Parathyroid adenoma (tissue), 2 donors: Measurements from ENCODE around the gene AKAP10.
"Not testable (repeated sequence)": the region's sequence is repeated elsewhere in the genome, so short reads cannot be mapped to it uniquely, and the experiment has no call there.

Experiments
- H2AFZ ChIP-seq: fragments of 300-600 bp; sonication (generic); one replicate; pipeline ENCODE4 v1.7.0; 2017; ENCODE audit warnings: antibody characterized with exemption, mild to moderate bottlenecking
- H3K27ac ChIP-seq: fragments of 300-600 bp; sonication (generic); one replicate; pipeline ENCODE4 v1.7.0; 2017
- H3K27me3 ChIP-seq: fragments of 300-600 bp; sonication (generic); one replicate; pipeline ENCODE4 v1.7.0; 2017; ENCODE audit warnings: low read length; ENCODE audit not compliant: control insufficient read depth, insufficient read depth
- H3K36me3 ChIP-seq: fragments of 300-600 bp; sonication (generic); one replicate; pipeline ENCODE4 v1.7.0; 2017; ENCODE audit warnings: low read length; ENCODE audit not compliant: control insufficient read depth, insufficient read depth
- H3K4me1 ChIP-seq: fragments of 300-600 bp; sonication (generic); one replicate; pipeline ENCODE4 v1.7.0; 2017; ENCODE audit warnings: control low read depth
- H3K4me2 ChIP-seq: fragments of 300-600 bp; sonication (generic); one replicate; pipeline ENCODE4 v1.7.0; 2017; ENCODE audit warnings: low read length
- H3K4me3 ChIP-seq: fragments of 300-600 bp; sonication (generic); one replicate; pipeline ENCODE4 v1.7.0; 2017; ENCODE audit warnings: low read depth, low read length
- H3K79me2 ChIP-seq: fragments of 300-600 bp; sonication (generic); one replicate; pipeline ENCODE4 v1.7.0; 2017; ENCODE audit warnings: control low read depth
- H3K9ac ChIP-seq: fragments of 300-600 bp; sonication (generic); one replicate; pipeline ENCODE4 v1.7.0; 2017; ENCODE audit warnings: mild to moderate bottlenecking
- H3K9me3 ChIP-seq: fragments of 300-600 bp; sonication (generic); one replicate; pipeline ENCODE4 v1.7.0; 2017; ENCODE audit warnings: low read length; ENCODE audit not compliant: control insufficient read depth
- TF ChIP-seq, protein P1 (sequence below): fragments of 300-600 bp; sonication (generic); IDR thresholded peaks from one replicate; pipeline ENCODE4 v1.7.0; 2017; ENCODE audit warnings: antibody characterized with exemption, mild to moderate bottlenecking
- donor health status: primary hyperparathyroidism.

Gene AKAP10

GRCh38 chr17:19958023-19958422 is 19.6 kb downstream of the AKAP10 start:
- TF ChIP-seq, protein P1, sequence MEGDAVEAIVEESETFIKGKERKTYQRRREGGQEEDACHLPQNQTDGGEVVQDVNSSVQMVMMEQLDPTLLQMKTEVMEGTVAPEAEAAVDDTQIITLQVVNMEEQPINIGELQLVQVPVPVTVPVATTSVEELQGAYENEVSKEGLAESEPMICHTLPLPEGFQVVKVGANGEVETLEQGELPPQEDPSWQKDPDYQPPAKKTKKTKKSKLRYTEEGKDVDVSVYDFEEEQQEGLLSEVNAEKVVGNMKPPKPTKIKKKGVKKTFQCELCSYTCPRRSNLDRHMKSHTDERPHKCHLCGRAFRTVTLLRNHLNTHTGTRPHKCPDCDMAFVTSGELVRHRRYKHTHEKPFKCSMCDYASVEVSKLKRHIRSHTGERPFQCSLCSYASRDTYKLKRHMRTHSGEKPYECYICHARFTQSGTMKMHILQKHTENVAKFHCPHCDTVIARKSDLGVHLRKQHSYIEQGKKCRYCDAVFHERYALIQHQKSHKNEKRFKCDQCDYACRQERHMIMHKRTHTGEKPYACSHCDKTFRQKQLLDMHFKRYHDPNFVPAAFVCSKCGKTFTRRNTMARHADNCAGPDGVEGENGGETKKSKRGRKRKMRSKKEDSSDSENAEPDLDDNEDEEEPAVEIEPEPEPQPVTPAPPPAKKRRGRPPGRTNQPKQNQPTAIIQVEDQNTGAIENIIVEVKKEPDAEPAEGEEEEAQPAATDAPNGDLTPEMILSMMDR: no peak
- Histone ChIP-seq H3K4me2 (peak overlapping the region; percentile 39), H3K79me2 (peaks cover 18% of the 10 kb centered on the region), H3K9ac (no peak overlapping the region), H3K9me3 (no peaks in the 10 kb centered on the region), H3K27ac (peak overlapping the region; percentile 45), H3K4me1 (peaks cover 3% of the 10 kb centered on the region), H3K4me3 (no peak overlapping the region), H3K36me3 (no peaks in the 10 kb centered on the region), H3K27me3 (no peaks in the 10 kb centered on the region), H2AFZ (no peak overlapping the region)

DNA sequence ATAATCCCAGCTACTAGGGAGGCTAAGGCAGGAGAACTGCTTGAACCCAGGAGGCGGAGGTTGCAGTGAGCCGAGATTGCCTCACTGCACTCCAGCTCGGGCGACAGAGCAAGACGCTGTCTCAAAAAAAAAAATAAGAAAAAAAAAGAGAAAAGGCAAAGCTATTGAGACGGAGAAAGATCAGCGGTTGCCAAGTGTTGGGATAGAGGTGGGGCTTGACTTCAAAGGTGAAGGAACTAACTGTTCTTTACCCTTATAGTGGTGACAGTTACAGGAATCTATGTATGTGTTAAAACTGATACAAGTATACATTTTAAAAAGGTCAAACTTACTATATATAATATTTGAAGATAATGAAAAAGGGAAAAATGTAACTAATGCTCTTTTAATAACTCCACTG is 22.5 kb downstream of the AKAP10 start:
- no peaks in the 10 kb centered on the region for H3K27me3 ChIP-seq
- no peaks in the 10 kb centered on the region for H3K36me3 ChIP-seq
- TF ChIP-seq, protein P1: no peak
- H3K79me2 ChIP-seq: peaks cover 24% of the 10 kb centered on the region
- H3K27ac ChIP-seq: no peak overlapping the region
- H3K9ac ChIP-seq: no peak overlapping the region
- H3K4me3 ChIP-seq: no peak overlapping the region
- no peak overlapping the region for H2AFZ ChIP-seq
- H3K4me1 ChIP-seq: peaks cover 3% of the 10 kb centered on the region
- H3K4me2 ChIP-seq: no peak overlapping the region
- no peaks in the 10 kb centered on the region for H3K9me3 ChIP-seq

DNA sequence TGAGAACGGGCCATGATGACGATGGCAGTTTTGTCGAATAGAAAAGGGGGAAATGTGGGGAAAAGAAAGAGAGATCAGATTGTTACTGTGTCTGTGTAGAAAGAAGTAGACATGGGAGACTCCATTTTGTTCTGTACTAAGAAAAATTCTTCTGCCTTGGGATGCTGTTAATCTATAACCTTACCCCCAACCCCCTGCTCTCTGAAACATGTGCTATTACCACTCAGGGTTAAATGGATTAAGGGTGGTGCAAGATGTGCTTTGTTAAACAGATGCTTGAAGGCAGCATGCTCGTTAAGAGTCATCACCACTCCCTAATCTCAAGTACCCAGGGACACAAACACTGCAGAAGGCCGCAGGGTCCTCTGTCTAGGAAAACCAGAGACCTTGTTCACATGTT is 26.2 kb downstream of the AKAP10 start:
- not testable (repeated sequence) for H3K36me3 ChIP-seq, H3K9me3 ChIP-seq, H2AFZ ChIP-seq, H3K9ac ChIP-seq, H3K4me2 ChIP-seq, H3K27ac ChIP-seq, H3K4me3 ChIP-seq, H3K4me1 ChIP-seq, H3K27me3 ChIP-seq
- H3K79me2 ChIP-seq: peaks cover 40% of the 10 kb centered on the region

DNA sequence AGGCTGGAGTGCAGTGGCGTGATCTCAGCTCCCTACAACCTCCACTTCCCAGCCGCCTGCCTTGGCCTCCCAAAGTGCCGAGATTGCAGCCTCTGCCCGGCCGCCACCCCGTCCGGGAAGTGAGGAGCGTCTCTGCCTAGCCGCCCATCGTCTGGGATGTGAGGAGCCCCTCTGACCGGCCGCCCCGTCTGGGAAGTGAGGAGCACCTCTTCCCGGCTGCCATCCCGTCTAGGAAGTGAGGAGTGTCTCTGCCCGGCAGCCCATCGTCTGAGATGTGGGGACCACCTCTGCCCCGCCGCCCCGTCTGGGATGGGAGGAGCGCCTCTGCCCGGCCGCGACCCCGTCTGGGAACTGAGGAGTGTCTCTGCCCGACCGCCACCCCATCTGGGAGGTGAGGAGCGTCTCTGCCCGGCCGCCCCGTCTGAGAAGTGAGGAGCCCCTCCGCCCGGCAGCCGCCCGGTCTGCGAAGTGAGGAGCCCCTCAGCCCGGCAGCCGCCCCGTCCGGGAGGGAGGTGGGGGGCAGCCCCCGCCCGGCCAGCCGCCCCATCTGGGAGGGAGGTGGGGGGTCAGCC is 26.9 kb downstream of the AKAP10 start:
- H3K27me3 ChIP-seq, H3K9me3 ChIP-seq, H3K4me2 ChIP-seq, H3K4me1 ChIP-seq, H3K9ac ChIP-seq, H2AFZ ChIP-seq, H3K36me3 ChIP-seq, H3K4me3 ChIP-seq, H3K27ac ChIP-seq: not testable (repeated sequence)
- H3K79me2 ChIP-seq: peaks cover 40% of the 10 kb centered on the region

DNA sequence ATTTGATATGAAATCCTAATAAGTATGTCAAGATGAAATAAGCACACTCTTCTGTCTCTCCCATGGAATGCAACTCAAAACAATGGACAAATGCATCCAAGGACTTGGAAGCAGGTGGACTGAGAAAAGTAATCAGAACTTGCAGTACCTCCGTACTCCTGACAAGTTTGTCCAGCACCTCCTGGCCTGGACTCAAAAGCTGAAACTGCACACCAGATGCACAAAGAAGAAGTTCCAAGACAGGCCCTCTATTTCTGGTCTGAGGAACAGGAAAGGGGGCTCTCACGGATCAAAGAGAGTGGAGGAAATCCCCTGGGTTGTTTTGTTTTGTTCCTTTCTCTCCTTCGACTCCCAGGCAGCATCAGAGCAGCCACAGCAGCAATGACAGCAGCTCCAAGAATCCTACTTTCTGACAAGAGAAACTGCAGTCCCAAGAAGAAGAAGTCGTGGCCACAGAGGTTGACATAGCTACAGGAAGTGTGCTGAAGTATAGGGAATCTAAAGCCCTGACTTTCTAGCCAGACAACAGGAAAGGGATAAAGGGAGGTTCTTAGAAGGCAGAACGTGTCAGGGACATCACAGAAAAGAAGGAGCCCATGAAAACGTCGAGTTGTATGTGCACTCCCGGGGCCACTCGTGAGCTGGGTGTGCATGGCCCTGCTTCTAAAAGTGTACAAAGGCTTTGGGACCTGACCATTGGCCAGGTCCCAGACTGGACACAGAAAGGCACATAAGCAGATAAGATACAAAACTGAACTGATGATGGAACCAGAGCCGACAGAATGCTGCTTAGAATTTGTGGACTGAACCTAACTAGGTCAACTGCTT is 29.3 kb downstream of the AKAP10 start:
- TF ChIP-seq, protein P1: no peak
- Histone ChIP-seq H2AFZ (no peak overlapping the region), H3K79me2 (peaks cover 34% of the 10 kb centered on the region), H3K4me1 (peaks cover 5% of the 10 kb centered on the region), H3K4me3 (no peak overlapping the region), H3K27me3 (no peaks in the 10 kb centered on the region), H3K36me3 (no peaks in the 10 kb centered on the region), H3K9me3 (no peaks in the 10 kb centered on the region), H3K9ac (no peak overlapping the region), H3K27ac (no peak overlapping the region), H3K4me2 (no peak overlapping the region)
